Anterior cingulate cortex (tissue), 58 donors: ENCODE data around the gene NLRP8.
"Not testable (repeated sequence)": the region's sequence is repeated elsewhere in the genome, so short reads cannot be mapped to it uniquely, and the experiment has no call there.

Experiments used
- DNase-seq, 58 donors: peaks; one replicate each; lab custom pipeline; 2025; lab: John Stamatoyannopoulos, UW

NLRP8 gene

GRCh38 chr19:55962186-55962585, 14.6 kb downstream of the NLRP8 start:
- no peak for DNase-seq

GRCh38 chr19:55973982-55974381, 26.4 kb downstream of the NLRP8 start:
- no peak for DNase-seq

GRCh38 chr19:55980415-55980814, 32.8 kb downstream of the NLRP8 start:
- DNase-seq, result no peak

- no peak for DNase-seq
These were observed 37.6 kb downstream of the NLRP8 start for GRCh38 chr19:55985254-55985653.

GRCh38 chr19:55986487-55986886, 38.9 kb downstream of the NLRP8 start, which contains the start of gene NLRP5:
TSS of gene NLRP5 (plus strand) at chr19:55986775.
- DNase-seq, result no peak

GRCh38 chr19:55990831-55991230, 43.2 kb downstream of the NLRP8 start:
- DNase-seq, result no peak

GRCh38 chr19:55993492-55993891, 45.9 kb downstream of the NLRP8 start:
- DNase-seq, result no peak

GRCh38 chr19:56014765-56015164, 67.1 kb downstream of the NLRP8 start:
- no peak for DNase-seq

GRCh38 chr19:56015756-56016155, 68.1 kb downstream of the NLRP8 start:
- no peak for DNase-seq

GRCh38 chr19:56019325-56019724, 71.7 kb downstream of the NLRP8 start:
- DNase-seq, result not testable (repeated sequence)

- DNase-seq, result not testable (repeated sequence)
These were observed 72.8 kb downstream of the NLRP8 start for GRCh38 chr19:56020355-56020975.

GRCh38 chr19:56026769-56027168, 79.1 kb downstream of the NLRP8 start:
- no peak for DNase-seq
